Testis (tissue), 2 donors: ENCODE measurements around the gene SIN3A.

Source experiments
- CTCF ChIP-seq, 3 experiments: fragments of 450-650 bp in 2 of 3; fragments of 200-600 bp in 1 of 3; sonication (generic) in 1 of 3; IDR thresholded peaks; one replicate each; pipeline ENCODE4 v1.5.1; 2016 to 2019; ENCODE audit warnings: antibody characterized with exemption in 3 of 3, mild to moderate bottlenecking in 2 of 3, moderate library complexity in 1 of 3
- POLR2A ChIP-seq: fragments of 450-650 bp; IDR thresholded peaks from one replicate; pipeline ENCODE4 v1.6.1; 2017; ENCODE audit warnings: antibody characterized with exemption, mild to moderate bottlenecking, moderate library complexity

DNA sequence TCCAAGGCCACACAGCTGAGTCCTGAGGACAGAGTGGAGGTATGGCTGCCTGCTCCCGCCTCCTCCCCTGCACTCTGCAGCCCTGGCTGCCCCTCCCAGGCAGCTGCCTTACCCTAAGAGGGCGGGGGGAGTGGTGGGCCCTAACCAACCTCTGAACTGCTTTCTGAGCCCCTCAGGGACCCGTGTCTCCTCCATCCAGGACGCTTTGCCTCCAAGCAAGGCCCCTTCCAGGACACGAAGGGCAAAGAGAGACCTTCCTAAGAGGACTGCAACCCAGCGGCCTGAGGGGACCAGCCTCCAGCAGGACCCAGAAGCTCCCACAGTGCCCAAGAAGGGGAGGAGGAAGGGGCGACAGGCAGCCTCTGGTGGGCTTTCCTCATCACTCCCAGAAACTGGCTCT lies 97.0 kb downstream of the SIN3A start:
- TF ChIP-seq CTCF (IDR thresholded peaks at IDR 0.05) (no peak), POLR2A (no peak)
